Activated CD8-positive, alpha-beta memory T cell treated with anti-CD3 and anti-CD28 coated beads for 24 hours (primary cell): ENCODE results near the gene IL6ST.
"Not testable (repeated sequence)": the region's sequence is repeated elsewhere in the genome, so short reads cannot be mapped to it uniquely, and the experiment has no call there.

Source experiments
- DNase-seq: peaks from one replicate; pipeline ENCODE4 v3.0.0-alpha.2; 2020

The IL6ST gene

GRCh38 chr5:55994495-55994997, at the start of gene IL6ST:
Gene IL6ST, minus strand, starts transcription at chr5:55994963. Its CDS starts 18,685 bp downstream, at chr5:55976278.
- no peak for DNase-seq

DNA sequence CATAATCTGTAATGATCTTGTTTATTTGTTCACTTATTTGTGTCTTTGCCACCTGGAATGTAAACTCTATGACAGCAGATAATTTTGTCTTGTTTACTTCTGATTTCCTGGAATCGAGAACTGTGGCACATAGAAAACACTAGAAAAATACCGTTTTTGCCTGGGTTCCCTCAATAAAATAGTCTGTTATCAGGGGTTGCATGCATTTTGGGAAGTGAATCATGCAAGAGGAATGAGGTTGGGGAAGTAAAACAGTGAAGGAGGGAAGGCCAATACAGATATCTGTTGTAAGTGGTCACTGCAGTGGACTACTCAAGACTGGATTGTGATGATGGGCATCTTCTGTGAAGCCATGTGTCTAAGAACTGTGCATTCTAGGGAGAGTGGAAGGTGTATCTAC, 45.2 kb upstream of the IL6ST start:
- no peak for DNase-seq

GRCh38 chr5:56038206-56038605, 43.4 kb upstream of the IL6ST start:
- not testable (repeated sequence) for DNase-seq

DNA sequence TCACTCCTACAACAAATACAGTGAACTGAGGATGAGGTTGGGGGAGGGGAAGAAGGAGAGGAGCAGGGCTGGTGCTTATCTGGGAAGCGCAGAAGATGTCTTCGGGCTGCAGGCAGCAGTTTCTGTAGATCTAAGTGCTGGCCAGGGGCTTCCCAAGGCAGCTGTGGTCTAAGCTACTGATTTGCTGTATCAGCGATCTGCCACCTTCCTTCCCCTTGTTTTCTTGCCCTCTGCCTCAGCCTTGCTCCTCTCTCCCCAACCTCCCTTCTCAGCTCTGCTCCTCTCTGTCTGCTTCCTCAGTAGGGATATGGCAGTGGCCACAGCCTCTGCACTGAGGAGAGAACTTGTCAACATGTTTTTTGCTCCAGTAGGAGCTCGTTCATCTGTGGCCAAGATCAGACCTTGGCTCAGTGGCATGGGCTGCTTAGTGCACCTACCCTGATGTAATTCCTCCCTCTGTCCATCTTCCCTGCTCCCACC, 42.8 kb upstream of the IL6ST start:
- no peak for DNase-seq

GRCh38 chr5:56035394-56035793, 40.6 kb upstream of the IL6ST start:
- not testable (repeated sequence) for DNase-seq

DNA sequence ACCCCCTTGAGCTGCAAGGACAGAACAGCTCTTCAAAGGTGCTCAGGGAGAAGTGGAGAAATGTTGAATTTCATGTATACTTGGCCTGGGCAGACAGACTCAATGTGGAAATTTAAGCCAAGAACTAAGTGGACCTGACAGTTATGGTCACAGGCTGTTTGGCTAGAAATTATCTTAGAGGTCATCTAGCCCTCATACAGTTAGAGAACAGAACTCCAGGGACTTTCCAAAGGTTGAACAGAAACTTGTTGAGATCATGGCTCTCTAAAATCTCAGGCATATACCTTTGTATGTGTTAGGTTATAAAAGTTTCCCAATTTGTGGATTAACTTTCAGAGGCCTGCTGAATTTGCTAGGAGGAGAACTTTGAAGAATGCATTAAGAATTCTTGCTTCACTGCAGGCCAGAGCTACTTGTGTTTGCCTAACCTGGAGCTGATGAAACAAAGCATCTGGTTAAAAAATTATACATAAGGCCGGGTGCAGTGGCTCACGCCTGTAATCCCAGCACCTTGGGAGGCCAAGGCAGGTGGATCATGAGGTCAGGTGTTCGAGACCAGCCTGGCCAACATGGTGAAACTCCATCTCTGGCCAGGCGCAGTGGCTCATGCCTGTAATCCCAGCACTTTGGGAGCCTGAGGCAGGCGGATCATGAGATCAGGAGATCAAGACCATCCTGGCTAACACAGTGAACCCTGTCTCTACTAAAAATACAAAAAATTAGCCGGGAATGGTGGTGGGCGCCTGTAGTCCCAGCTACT, 35.3 kb upstream of the IL6ST start:
- DNase-seq = not testable (repeated sequence)

GRCh38 chr5:56029457-56029856, 34.7 kb upstream of the IL6ST start:
- no peak for DNase-seq

DNA sequence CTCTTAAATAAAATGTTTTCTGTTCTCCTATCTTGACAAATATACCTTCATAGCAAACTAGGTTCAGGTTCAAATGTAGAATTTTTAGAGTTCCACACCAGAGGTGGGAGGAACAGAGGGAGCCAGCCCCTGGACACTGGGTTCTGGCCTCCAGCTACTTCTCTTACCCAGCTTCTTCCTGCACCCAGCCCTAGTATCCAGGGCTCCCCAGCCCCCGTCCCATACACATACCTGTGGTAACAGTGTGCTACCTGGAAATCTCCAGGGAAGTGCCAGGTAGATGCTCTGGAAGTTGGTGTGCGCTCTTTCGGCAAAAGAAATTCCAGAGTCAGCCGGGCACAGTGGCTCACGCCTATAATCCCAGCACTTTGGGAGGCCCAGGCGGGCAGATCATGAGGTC, 33.9 kb upstream of the IL6ST start:
- no peak for DNase-seq

DNA sequence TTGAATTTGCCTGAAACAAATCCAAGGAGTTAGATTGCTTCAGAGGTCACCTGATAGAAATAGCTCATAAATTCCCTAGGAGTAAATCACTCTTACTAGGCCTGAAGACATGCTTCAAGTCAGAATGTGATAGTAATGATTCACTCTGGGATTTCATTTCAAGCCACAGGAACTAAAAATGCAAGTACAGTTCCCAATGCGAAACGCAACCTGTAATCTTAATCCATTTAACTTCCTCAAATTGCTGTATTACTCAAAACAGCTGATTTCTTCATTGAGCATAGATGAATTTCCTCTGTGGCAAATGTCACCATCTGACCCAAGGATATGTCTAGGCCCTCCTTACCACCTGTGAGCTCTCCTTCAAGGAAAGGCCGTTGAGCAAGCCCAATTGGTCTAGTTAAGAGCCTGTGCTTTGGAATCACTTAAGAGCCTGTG, 32.1 kb upstream of the IL6ST start:
- no peak for DNase-seq

- DNase-seq = no peak
Observed at GRCh38 chr5:56025151-56025885, 30.6 kb upstream of the IL6ST start.

GRCh38 chr5:56024810-56025150, 30.0 kb upstream of the IL6ST start:
- DNase-seq = no peak

- DNase-seq = no peak
Observed at GRCh38 chr5:56023296-56023695, 28.5 kb upstream of the IL6ST start.

DNA sequence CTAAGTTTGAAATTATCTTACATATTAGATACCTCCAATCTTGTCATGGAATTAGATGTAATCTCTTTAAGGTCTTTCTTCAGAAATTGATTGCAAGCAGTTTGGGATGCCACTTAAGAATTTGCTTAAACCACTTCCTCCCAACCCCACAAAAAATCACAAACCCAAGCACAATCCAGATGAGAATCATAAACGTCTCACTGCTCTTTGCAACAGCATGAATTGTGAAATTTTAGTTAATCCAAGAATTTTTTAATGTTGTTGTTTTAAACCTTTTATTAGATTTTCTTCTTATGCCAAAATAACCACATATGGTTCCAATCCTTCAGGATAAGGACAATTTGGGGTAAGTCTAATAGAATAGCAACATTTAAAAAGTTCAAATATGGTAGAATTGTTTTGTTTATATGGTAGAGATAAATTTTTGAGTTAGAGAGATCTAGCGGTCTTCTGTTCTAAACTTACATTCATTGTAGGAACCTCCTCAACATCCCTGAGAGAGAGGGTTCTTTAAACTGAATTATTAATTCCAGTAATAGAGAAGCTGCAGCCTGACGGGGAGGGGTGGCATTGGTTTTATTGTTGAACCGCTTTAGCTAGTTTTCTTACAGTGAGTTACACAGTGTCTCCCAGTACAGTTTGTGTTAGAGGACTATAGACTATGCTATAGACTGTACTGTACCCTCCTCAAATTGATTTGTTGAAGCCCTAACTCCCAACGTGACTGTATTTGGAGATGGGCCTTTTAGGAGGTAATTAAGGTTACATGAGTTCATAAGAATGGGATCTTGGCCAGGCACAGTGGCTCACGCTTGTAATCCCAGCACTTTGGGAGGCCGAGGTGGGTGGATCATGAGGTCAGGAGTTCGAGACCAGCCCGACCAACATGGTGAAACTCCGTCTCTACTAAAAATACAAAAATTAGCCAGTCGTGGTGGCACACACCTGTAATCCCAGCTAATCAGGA, 24.8 kb upstream of the IL6ST start:
- no peak for DNase-seq

GRCh38 chr5:56018832-56019231, 24.1 kb upstream of the IL6ST start:
- no peak for DNase-seq

- not testable (repeated sequence) for DNase-seq
Observed at GRCh38 chr5:56014701-56015100, 19.9 kb upstream of the IL6ST start.

DNA sequence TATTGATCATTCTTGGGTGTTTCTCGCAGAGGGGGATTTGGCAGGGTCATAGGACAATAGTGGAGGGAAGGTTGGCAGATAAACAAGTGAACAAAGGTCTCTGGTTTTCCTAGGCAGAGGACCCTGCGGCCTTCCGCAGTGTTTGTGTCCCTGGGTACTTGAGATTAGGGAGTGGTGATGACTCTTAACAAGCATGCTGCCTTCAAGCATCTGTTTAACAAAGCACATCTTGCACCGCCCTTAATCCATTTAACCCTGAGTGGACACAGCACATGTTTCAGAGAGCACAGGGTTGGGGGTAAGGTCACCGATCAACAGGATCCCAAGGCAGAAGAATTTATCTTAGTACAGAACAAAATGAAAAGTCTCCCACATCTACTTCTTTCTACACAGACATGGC, 19.2 kb upstream of the IL6ST start:
- not testable (repeated sequence) for DNase-seq

DNA sequence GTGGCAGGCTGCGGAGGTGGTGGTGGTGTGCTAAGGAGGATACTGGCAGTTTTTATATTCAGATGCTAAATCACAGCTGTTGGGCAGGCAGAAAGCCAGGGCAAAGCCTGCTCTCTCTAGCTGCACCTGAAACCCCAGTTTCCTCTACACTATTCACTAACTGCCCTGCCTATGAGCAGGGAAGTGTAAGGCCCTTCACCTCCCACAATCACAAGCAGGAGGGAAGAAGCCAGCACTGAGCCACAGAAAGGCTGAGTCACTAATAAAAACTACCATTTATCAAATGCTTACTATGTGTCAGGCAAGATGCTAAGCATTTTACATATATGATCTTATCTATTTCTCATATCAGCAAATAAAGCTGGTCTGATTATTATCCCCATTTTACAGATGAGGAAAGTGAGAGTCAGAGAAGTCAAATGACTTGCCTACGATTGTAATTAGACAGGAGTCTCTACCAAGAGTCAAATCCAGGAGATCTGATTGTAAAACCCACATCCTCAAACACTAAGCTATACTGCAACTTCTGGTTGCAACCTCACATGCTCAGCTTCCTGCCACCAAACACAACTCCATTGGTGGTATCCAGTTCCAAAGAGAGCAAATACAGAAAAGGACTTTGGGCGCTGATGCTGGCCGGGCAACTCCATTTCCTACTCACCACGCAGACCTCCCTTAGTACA, 17.7 kb upstream of the IL6ST start:
- no peak for DNase-seq

GRCh38 chr5:56011835-56012234, 17.1 kb upstream of the IL6ST start:
- DNase-seq = no peak

DNA sequence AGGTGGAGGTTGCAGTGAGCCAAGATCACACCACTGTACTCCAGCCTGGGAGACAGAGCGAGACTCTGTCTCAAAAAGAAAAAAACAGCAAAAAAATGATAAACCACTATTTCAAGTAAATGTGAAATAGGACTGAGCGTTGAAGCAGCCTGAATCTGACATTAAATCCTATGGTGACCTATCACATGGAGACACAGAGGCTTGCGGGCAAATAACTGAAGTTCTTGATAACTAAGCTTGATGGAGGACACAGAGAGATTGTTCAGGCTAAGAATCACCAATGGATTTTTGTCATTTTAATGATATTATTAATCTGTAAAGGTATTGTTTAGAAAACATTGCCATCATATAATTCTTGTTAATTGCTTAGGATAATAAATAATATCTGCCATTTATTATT, 15.7 kb upstream of the IL6ST start:
- no peak for DNase-seq

- DNase-seq = no peak
Observed at GRCh38 chr5:56006600-56006999, 11.8 kb upstream of the IL6ST start.

- no peak for DNase-seq
Observed at GRCh38 chr5:56006094-56006493, 11.3 kb upstream of the IL6ST start.

DNA sequence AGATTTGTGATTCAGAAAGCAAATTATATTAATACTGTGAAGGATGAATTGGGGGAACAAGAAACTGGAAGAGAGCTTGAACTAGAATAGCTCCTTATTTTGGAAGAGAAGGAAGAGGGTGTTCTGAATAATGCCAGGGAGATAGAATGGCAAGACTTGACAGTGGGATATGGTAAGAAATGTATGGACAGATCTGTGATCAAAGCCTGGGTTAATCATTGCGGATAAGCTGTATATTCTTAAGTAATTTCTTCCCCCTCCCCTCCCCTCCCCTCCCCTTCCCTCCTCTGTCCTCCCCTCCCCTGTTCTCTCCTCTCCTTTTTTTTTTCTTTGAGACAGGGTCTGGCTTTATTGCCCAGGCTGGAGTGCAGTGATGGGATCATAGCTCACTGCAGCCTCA, 10.1 kb upstream of the IL6ST start:
- no peak for DNase-seq
